CD14-positive monocyte (primary cell): Measurements from ENCODE around the gene DELE1. TPM values are rescaled to one million over a fixed set of nuclear protein-coding genes. Genes with fewer than 3 reads are reported as not detected.
"Not testable (repeated sequence)": the region's sequence is repeated elsewhere in the genome, so short reads cannot be mapped to it uniquely, and the experiment has no call there.

Experiments used
- DNase-seq, 3 donors: peaks; one replicate each; pipeline ENCODE4 v3.0.0-alpha.2; 2011 to 2022
- H2AFZ ChIP-seq: 2 replicates; pipeline ENCODE4 v1.6.0; 2012; ENCODE audit warnings: mild to moderate bottlenecking, low read depth, low read length, inconsistent platforms; ENCODE audit not compliant: insufficient read depth, poor library complexity, severe bottlenecking
- H3K27ac ChIP-seq, 2 donors: 1 replicate in 1 of 2; 2 replicates in 1 of 2; pipeline ENCODE4 v1.5.1; 2012 to 2013; ENCODE audit warnings: low read length in 2 of 2, control low read depth in 1 of 2, inconsistent platforms in 1 of 2, low read depth in 1 of 2, mild to moderate bottlenecking in 1 of 2
- H3K27me3 ChIP-seq, 2 donors: one replicate each; pipeline versions ENCODE4 v1.6.0 to v1.6.1; 2011 to 2013; ENCODE audit warnings: low read length in 2 of 2; ENCODE audit not compliant: control insufficient read depth in 2 of 2, insufficient read depth in 2 of 2
- H3K36me3 ChIP-seq, 2 donors: replicated peaks in 1 of 2; 1 replicate in 1 of 2; 2 replicates in 1 of 2; pipeline versions ENCODE4 v1.5.1 to v1.6.1; 2012 to 2013; ENCODE audit warnings: low read length in 2 of 2, control low read depth in 1 of 2, inconsistent platforms in 1 of 2, mild to moderate bottlenecking in 1 of 2; ENCODE audit not compliant: insufficient read depth in 2 of 2, control insufficient read depth in 1 of 2
- H3K4me1 ChIP-seq, 2 donors: 1 replicate in 1 of 2; 2 replicates in 1 of 2; pipeline versions ENCODE4 v1.5.1 to v1.6.1; 2012 to 2013; ENCODE audit warnings: low read length in 2 of 2, control low read depth in 1 of 2, inconsistent platforms in 1 of 2, mild to moderate bottlenecking in 1 of 2, moderate library complexity in 1 of 2; ENCODE audit not compliant: insufficient read depth in 2 of 2, control insufficient read depth in 1 of 2
- H3K4me2 ChIP-seq: replicated peaks from 2 replicates; pipeline ENCODE3; 2012; ENCODE audit warnings: low read length, moderate library complexity, mild to moderate bottlenecking; ENCODE audit not compliant: poor library complexity, severe bottlenecking; ENCODE audit errors: extremely low read depth
- H3K4me3 ChIP-seq, 3 experiments: fragments of 200-600 bp in 1 of 3; sonication (generic) in 1 of 3; replicated peaks in 1 of 3; 1 replicate in 2 of 3; 2 replicates in 1 of 3; pipeline ENCODE4 v1.5.1; 2011 to 2013; ENCODE audit warnings: low read length in 3 of 3, mild to moderate bottlenecking in 3 of 3, control low read depth in 2 of 3, low read depth in 2 of 3, inconsistent platforms in 1 of 3, moderate library complexity in 1 of 3
- H3K79me2 ChIP-seq: 2 replicates; pipeline ENCODE4 v1.6.0; 2012; ENCODE audit warnings: mild to moderate bottlenecking, control low read depth, inconsistent platforms, low read length, moderate library complexity; ENCODE audit not compliant: insufficient read depth
- H3K9ac ChIP-seq: 2 replicates; pipeline ENCODE4 v1.6.0; 2017; ENCODE audit warnings: low read length, mild to moderate bottlenecking; ENCODE audit not compliant: insufficient read depth, poor library complexity, severe bottlenecking
- H3K9me3 ChIP-seq, 2 donors: replicated peaks in 1 of 2; 1 replicate in 1 of 2; 2 replicates in 1 of 2; pipeline versions ENCODE4 v1.5.1 to v1.6.1; 2012 to 2013; ENCODE audit warnings: low read length in 2 of 2, control low read depth in 1 of 2; ENCODE audit not compliant: control insufficient read depth in 1 of 2, insufficient read depth in 1 of 2
- H4K20me1 ChIP-seq: 2 replicates; pipeline ENCODE4 v1.6.0; 2012; ENCODE audit warnings: mild to moderate bottlenecking, low read length, control low read depth, moderate library complexity; ENCODE audit not compliant: insufficient read depth
- H3K27ac Mint-ChIP-seq, 7 donors: one replicate each; pipeline ENCODE4 v1.8.0; 2020; ENCODE audit warnings: mild to moderate bottlenecking in 7 of 7, mixed read lengths in 7 of 7, moderate library complexity in 6 of 7, inconsistent platforms in 2 of 7
- H3K27me3 Mint-ChIP-seq, 3 donors: one replicate each; pipeline ENCODE4 v1.8.0; 2021 to 2022; ENCODE audit warnings: low read depth in 3 of 3, mild to moderate bottlenecking in 3 of 3, mixed read lengths in 3 of 3, moderate library complexity in 3 of 3, inconsistent platforms in 1 of 3
- H3K36me3 Mint-ChIP-seq, 2 donors: one replicate each; pipeline ENCODE4 v1.8.0; 2020; ENCODE audit warnings: mixed read lengths in 2 of 2, inconsistent platforms in 1 of 2, mild to moderate bottlenecking in 1 of 2
- H3K4me1 Mint-ChIP-seq: one replicate; pipeline ENCODE4 v1.8.0; 2020; ENCODE audit warnings: mild to moderate bottlenecking, mixed read lengths
- H3K4me3 Mint-ChIP-seq, 2 donors: one replicate each; pipeline ENCODE4 v1.8.0; 2020; ENCODE audit warnings: mild to moderate bottlenecking in 2 of 2, mixed read lengths in 2 of 2, moderate library complexity in 1 of 2
- H3K9me3 Mint-ChIP-seq, 7 donors: one replicate each; pipeline ENCODE4 v1.8.0; 2020 to 2022; ENCODE audit warnings: mixed read lengths in 7 of 7, mild to moderate bottlenecking in 6 of 7, moderate library complexity in 6 of 7, inconsistent platforms in 2 of 7
- WGBS: methylation state at CpG from one replicate; pipeline ENCODE4 v1.1.5; 2013; ENCODE audit warnings: missing lambda C conversion rate; ENCODE audit not compliant: insufficient coverage; 5-methylcytosine and 5-hydroxymethylcytosine counted together
- intact Hi-C, 2 donors: fragments of 100-400 bp; cut with micrococcal nuclease; formaldehyde crosslinking; loops; one replicate each; pipeline versions ENCODE4 v1.15.0 to v1.15.1; 2023
- polyA plus RNA-seq, 3 donors: library from polyadenylated mRNA; depleted of rRNA in 1 of 3; unstranded in 2 of 3; stranded (reverse) in 1 of 3; fragments of 300-500 nt in 2 of 3; fragments of >200 nt in 1 of 3; fragmentation: Illumina TruSeq in 2 of 3; gene quantifications; 1 replicate in 2 of 3; 2 replicates in 1 of 3; pipeline ENCODE4 v1.2.3, GENCODE V29; 2012 to 2021
- TF ChIP-seq, protein P1 (sequence below): fragments of 200-600 bp; IDR thresholded peaks from one replicate; pipeline ENCODE4 v1.8.0; 2022; ENCODE audit warnings: antibody characterized with exemption, mild to moderate bottlenecking

Gene DELE1
- polyA plus RNA-seq, 3 donors: 47.3 to 140 (median 49.6) TPM

DNA sequence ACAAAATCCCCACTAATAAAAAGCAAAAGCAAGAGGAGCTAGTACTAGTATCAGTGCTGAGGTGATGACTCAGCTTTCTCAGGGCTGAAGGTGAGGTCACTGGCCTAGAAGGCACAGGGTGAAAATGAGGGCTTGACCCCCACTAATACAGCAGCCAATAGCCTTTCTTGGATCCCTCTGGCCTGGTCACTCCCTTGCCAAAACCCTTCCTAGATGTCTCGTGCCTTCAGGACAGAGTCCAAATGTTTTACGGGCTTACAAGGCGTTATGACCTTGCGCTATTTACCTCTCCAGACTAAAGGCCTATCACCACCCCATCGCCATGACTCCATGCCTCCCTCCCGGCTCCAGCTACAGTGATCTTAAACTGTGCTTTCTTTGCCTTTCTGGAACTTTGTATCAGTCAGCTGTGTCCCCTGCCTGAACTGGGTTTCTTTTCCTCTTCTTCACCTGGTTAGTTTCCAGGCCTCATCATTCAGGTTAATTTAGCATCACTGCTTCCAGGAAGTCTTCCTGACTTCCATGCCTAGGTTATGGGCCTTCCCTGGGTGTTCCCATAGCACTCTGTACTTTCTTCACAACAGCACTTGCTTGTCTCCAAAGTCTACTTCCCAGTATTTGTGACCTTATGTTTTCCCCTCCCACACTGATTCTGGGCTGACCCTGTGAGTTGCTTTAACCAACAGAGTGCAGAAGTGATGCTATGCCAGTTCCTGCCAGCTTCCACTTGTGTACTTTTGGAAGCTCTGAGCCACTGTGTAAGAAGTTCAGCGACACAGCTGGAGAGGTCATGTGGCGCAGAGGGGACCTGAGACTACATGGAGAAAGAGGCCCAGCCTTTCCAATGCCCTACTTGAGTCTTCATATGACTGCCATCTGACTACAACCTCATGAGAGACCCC is 4.2 kb upstream of the DELE1 start:
- no peak for DNase-seq
- Histone ChIP-seq H3K4me1 (peaks cover 17 to 20% of the 10 kb centered on the region in 2 donors), H3K36me3 (no peaks in the 10 kb centered on the region), H3K27me3 (peaks cover 0 to 4% of the 10 kb centered on the region in 2 donors), H3K9me3 (no peaks in the 10 kb centered on the region), H3K9ac (no peak overlapping the region), H3K4me2 (no peak overlapping the region), H4K20me1 (peaks cover 5% of the 10 kb centered on the region), H3K79me2 (peaks cover 5% of the 10 kb centered on the region), H3K27ac (no peak overlapping the region), H3K4me3 (no peak overlapping the region), H2AFZ (no peak overlapping the region)
- Mint-ChIP-seq H3K9me3 (no peaks in the 10 kb centered on the region), H3K4me3 (no peak overlapping the region), H3K36me3 (peaks cover 3 to 5% of the 10 kb centered on the region in 2 donors), H3K27me3 (peaks cover 0 to 8% (median 0%) of the 10 kb centered on the region in 3 donors), H3K27ac (peak overlapping the region in 1 of 7 donors; percentile 69), H3K4me1 (peaks cover 22% of the 10 kb centered on the region)
- 96% methylated on average over 7 of the region's 8 CpGs for WGBS
- TF ChIP-seq, protein P1, sequence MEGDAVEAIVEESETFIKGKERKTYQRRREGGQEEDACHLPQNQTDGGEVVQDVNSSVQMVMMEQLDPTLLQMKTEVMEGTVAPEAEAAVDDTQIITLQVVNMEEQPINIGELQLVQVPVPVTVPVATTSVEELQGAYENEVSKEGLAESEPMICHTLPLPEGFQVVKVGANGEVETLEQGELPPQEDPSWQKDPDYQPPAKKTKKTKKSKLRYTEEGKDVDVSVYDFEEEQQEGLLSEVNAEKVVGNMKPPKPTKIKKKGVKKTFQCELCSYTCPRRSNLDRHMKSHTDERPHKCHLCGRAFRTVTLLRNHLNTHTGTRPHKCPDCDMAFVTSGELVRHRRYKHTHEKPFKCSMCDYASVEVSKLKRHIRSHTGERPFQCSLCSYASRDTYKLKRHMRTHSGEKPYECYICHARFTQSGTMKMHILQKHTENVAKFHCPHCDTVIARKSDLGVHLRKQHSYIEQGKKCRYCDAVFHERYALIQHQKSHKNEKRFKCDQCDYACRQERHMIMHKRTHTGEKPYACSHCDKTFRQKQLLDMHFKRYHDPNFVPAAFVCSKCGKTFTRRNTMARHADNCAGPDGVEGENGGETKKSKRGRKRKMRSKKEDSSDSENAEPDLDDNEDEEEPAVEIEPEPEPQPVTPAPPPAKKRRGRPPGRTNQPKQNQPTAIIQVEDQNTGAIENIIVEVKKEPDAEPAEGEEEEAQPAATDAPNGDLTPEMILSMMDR: no peak
- intact Hi-C loops: loop anchor here in 1 of 2 donors (5.0 kb wide), 1 partner anchor 38 kb away; the partner anchor contains the start of gene PCDH12

DNA sequence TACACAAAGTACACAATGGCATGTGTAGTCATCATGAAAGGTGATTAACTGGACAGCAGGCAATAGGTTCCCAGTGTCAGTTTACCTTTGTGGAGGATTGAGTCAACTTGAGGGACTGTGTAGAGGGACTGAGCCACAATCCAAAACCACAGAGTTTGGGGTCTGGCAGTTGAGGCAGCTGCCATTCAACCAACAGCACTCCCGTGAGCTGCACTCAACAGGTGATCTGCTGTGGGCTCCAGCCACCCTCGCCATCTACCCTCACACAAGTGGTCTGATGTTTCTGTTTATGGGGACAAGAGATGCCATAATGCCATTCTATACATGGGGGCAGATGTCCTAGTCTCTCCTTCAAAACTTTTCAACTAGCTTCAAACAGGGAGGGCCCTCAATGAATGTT is 2.9 kb upstream of the DELE1 start:
- WGBS: no CpG with 5 or more reads among the region's 2 CpGs
- intact Hi-C loops: loop anchor here in 1 of 2 donors (5.0 kb wide), 1 partner anchor 37 kb away; the partner anchor contains the start of gene PCDH12
- Mint-ChIP-seq H3K27ac (no peak overlapping the region), H3K9me3 (no peaks in the 10 kb centered on the region), H3K36me3 (peaks cover 6 to 7% of the 10 kb centered on the region in 2 donors), H3K4me1 (peaks cover 19% of the 10 kb centered on the region), H3K27me3 (peaks cover 0 to 3% (median 0%) of the 10 kb centered on the region in 3 donors), H3K4me3 (no peak overlapping the region)
- Histone ChIP-seq H3K9ac (no peak overlapping the region), H3K27ac (no peak overlapping the region), H3K79me2 (peaks cover 15% of the 10 kb centered on the region), H3K4me1 (peaks cover 18 to 21% of the 10 kb centered on the region in 2 donors), H3K27me3 (peaks cover 0 to 4% of the 10 kb centered on the region in 2 donors), H3K4me2 (no peak overlapping the region), H2AFZ (no peak overlapping the region), H3K9me3 (no peaks in the 10 kb centered on the region), H3K36me3 (peaks cover 6 to 7% of the 10 kb centered on the region in 2 donors), H4K20me1 (peaks cover 11% of the 10 kb centered on the region), H3K4me3 (no peak overlapping the region)
- TF ChIP-seq, protein P1: no peak
- DNase-seq: no peak

DNA sequence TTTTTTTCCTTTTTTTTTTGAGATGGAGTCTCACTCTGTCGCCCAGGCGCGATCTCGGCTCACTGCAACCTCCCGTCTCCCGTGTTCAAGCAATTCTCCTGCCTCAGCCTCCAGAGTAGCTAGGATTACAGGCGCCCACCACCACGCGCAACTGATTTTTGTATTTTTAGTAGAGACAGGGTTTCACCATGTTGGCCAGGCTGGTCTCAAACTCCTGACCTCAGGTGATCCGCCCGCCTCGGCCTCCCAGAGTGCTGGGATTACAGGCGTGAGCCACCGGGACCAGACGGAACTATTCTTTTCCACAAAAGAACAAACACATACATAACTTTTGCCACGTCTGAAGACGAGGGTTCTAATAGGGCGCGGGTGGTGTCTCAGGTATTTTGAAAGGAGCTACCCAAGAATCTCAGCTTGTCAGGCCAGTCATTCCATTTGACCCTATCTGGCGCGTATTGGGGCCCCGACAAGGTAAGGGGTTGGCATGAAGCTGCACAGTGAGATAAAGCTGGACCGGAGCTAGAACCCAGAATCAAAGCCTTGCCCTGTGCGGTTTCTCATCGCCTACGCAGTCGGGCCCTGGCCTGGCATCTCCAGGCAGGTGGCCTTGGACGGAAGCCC is 734 bp upstream of the DELE1 start:
- Mint-ChIP-seq H3K4me3 (peak overlapping the region; percentile 84 to 96), H3K27ac (peak overlapping the region; percentile 97 to 100 (median 98)), H3K4me1 (peaks cover 18% of the 10 kb centered on the region), H3K36me3 (peaks cover 22 to 29% of the 10 kb centered on the region in 2 donors)
- DNase-seq, H3K9me3 ChIP-seq, H3K27me3 Mint-ChIP-seq, H3K9me3 Mint-ChIP-seq, H3K27me3 ChIP-seq: not testable (repeated sequence)
- peaks cover 15% of the 10 kb centered on the region for H3K79me2 ChIP-seq
- WGBS: 29% methylated on average over 13 of the region's 28 CpGs
- H2AFZ ChIP-seq: peak overlapping the region; percentile 88
- peaks cover 26% of the 10 kb centered on the region for H4K20me1 ChIP-seq
- H3K36me3 ChIP-seq: peaks cover 25 to 29% of the 10 kb centered on the region in 2 donors
- H3K4me1 ChIP-seq: peaks cover 13 to 15% of the 10 kb centered on the region in 2 donors
- peak overlapping the region; percentile 95 to 98 for H3K27ac ChIP-seq
- intact Hi-C loops: loop anchor here in 1 of 2 donors (5.0 kb wide), 1 partner anchor 34 kb away; the partner anchor contains the start of gene PCDH12
- H3K4me2 ChIP-seq: peak overlapping the region; percentile 78
- H3K9ac ChIP-seq: peak overlapping the region; percentile 93
- peak overlapping the region; percentile 69 to 82 (median 80) for H3K4me3 ChIP-seq
